ENCODE data around the gene SH3BGRL3. TPM values are rescaled to one million over a fixed set of nuclear protein-coding genes. Genes with fewer than 3 reads are reported as not detected.

The SH3BGRL3 gene
- total RNA-seq, 1 donor from 2014 or later, result 324 TPM

DNA sequence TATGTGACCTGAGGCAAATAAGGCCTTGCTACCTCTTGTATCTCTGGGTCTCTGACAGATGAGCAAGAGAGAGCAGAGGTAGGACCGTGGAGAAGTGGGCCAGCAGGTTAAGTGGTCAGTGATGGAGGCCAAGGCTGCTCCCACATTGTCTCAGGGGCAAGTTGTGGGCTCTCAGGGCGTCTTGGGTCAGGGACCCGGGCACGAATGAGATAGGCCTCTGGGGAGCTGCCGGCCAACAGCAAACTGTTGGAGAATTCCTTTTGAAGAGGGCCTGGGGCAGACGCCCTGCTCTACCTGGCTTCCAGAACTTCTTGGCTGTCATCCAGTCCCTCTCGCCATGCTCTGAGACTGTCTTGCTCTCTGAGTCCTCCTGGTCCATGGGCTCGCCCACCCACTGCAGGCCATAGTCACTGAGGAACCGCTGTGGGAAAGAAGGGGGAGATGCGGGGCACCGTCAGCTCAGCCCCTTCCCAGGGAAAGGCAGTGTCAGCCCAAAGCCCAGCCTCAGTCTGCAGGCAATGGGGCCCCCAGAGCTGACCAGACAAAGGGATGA, 14.1 kb downstream of the SH3BGRL3 start:
- Mint-ChIP-seq H3K4me1 (ENCODE audit: low read depth, unreplicated experiment) (peaks cover 6% of the 10 kb centered on the region), H3K9me3 (ENCODE audit: unreplicated experiment) (no peaks in the 10 kb centered on the region), H3K4me3 (ENCODE audit: unreplicated experiment) (no peak overlapping the region), H3K27ac (ENCODE audit: unreplicated experiment) (no peak overlapping the region), H3K27me3 (ENCODE audit: low read depth, unreplicated experiment) (no peaks in the 10 kb centered on the region), H3K36me3 (ENCODE audit: low read depth, unreplicated experiment) (peaks cover 11% of the 10 kb centered on the region)
- FAIRE-seq, result no peak
- no peaks in the 10 kb centered on the region for H4K20me1 ChIP-seq (ENCODE audit: insufficient read depth, low read length)
- no peak overlapping the region for H3K9ac ChIP-seq (ENCODE audit: low read length)
- no peak overlapping the region for H3K4me2 ChIP-seq (ENCODE audit: low read length)
- no peaks in the 10 kb centered on the region for H3K27me3 ChIP-seq (ENCODE audit: insufficient read depth, low read length)
- no peaks in the 10 kb centered on the region for H3K36me3 ChIP-seq (ENCODE audit: insufficient read depth, low read length)
- no peak for TF ChIP-seq EZH2 (IDR thresholded peaks at IDR 0.05; ENCODE audit: insufficient read depth, low read length)
- TF ChIP-seq CTCF (IDR thresholded peaks at IDR 0.05; ENCODE audit: insufficient read depth, low read depth, low read length), result no peak
- H2AFZ ChIP-seq (ENCODE audit: low read depth, low read length), result no peak overlapping the region
- no peaks in the 10 kb centered on the region for H3K79me2 ChIP-seq (ENCODE audit: insufficient read depth, low read length)
- no peaks in the 10 kb centered on the region for H3K9me3 ChIP-seq (ENCODE audit: insufficient read depth, low read depth, low read length)
- peaks cover 7% of the 10 kb centered on the region for H3K4me1 ChIP-seq (ENCODE audit: insufficient read depth, low read length)
- H3K27ac ChIP-seq (ENCODE audit: low read depth, low read length), result no peak overlapping the region
- DNase-seq (ENCODE audit: low read depth), result no peak
- H3K4me3 ChIP-seq (ENCODE audit: insufficient read depth, low read depth, low read length), result no peak overlapping the region

DNA sequence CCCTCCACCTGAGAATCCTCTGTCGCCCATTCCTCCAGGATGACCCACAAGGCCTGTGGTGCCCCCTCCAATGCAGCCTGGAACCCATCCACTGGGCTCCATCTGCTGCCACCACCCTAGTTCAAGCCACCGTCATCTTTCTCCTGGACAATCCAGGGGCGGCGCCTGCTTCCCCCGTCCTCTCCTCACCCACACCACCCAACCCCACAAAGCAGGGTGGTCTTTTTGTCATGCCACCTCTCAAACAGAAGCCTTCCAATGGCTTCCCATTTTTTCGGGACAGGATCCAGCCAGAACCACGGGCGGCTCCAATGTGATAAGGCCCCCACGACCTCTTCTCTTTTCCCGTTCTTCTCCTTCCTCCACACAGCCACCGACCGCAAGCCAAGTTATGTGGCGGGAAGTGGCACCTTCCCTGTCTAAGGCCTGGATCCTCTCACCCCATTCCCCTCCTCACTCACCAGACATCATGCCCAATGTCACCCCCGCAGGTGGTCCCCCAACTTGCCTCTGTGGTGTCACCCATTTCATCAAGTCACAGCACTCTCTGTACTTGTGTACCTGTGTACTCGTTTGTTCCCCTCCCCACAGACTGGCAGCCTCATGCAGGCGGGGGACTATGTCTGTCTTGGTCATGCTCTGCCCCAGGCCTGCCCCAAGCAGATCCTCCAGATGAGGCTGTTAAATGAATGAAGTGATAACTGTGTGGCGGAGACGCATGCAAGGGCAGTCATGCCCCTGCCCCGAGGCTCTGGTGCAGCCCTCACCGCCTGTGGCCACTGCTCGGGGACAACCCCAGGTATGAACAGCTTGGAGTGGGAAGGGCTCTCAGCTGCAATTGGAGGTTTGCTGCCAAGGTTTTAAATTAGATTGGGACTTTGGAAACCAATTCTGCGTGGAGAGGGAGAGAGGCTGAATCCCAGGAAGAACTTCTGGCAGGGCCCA, 15.6 kb downstream of the SH3BGRL3 start:
- no peaks in the 10 kb centered on the region for H3K79me2 ChIP-seq (ENCODE audit: insufficient read depth, low read length)
- H3K27ac ChIP-seq (ENCODE audit: low read depth, low read length), result no peak overlapping the region
- no peaks in the 10 kb centered on the region for H3K27me3 ChIP-seq (ENCODE audit: insufficient read depth, low read length)
- no peak for DNase-seq (ENCODE audit: low read depth)
- H3K36me3 ChIP-seq (ENCODE audit: insufficient read depth, low read length), result no peaks in the 10 kb centered on the region
- TF ChIP-seq EZH2 (IDR thresholded peaks at IDR 0.05; ENCODE audit: insufficient read depth, low read length) (no peak), CTCF (IDR thresholded peaks at IDR 0.05; ENCODE audit: insufficient read depth, low read depth, low read length) (no peak)
- peaks cover 11% of the 10 kb centered on the region for H3K36me3 Mint-ChIP-seq (ENCODE audit: low read depth, unreplicated experiment)
- H3K4me1 ChIP-seq (ENCODE audit: insufficient read depth, low read length), result peaks cover 7% of the 10 kb centered on the region
- no peak overlapping the region for H3K9ac ChIP-seq (ENCODE audit: low read length)
- no peak overlapping the region for H2AFZ ChIP-seq (ENCODE audit: low read depth, low read length)
- no peaks in the 10 kb centered on the region for H3K27me3 Mint-ChIP-seq (ENCODE audit: low read depth, unreplicated experiment)
- H3K9me3 ChIP-seq (ENCODE audit: insufficient read depth, low read depth, low read length), result no peaks in the 10 kb centered on the region
- no peak overlapping the region for H3K4me3 Mint-ChIP-seq (ENCODE audit: unreplicated experiment)
- H3K4me2 ChIP-seq (ENCODE audit: low read length), result no peak overlapping the region
- H3K9me3 Mint-ChIP-seq (ENCODE audit: unreplicated experiment), result no peaks in the 10 kb centered on the region
- H3K4me1 Mint-ChIP-seq (ENCODE audit: low read depth, unreplicated experiment), result peaks cover 6% of the 10 kb centered on the region
- FAIRE-seq, result no peak
- no peak overlapping the region for H3K4me3 ChIP-seq (ENCODE audit: insufficient read depth, low read depth, low read length)
- H3K27ac Mint-ChIP-seq (ENCODE audit: unreplicated experiment), result no peak overlapping the region
- no peaks in the 10 kb centered on the region for H4K20me1 ChIP-seq (ENCODE audit: insufficient read depth, low read length)

Data from astrocyte (in vitro differentiated cells and primary cell).